ENCODE measurements around the gene NUDC. TPM values are rescaled to one million over a fixed set of nuclear protein-coding genes. Genes with fewer than 3 reads are reported as not detected.
A peak's percentile ranks its signal among the peaks of the same experiment; 100 is the strongest.

NUDC gene
- total RNA-seq, 1 experiment from 2014 or later, result 118 TPM

DNA sequence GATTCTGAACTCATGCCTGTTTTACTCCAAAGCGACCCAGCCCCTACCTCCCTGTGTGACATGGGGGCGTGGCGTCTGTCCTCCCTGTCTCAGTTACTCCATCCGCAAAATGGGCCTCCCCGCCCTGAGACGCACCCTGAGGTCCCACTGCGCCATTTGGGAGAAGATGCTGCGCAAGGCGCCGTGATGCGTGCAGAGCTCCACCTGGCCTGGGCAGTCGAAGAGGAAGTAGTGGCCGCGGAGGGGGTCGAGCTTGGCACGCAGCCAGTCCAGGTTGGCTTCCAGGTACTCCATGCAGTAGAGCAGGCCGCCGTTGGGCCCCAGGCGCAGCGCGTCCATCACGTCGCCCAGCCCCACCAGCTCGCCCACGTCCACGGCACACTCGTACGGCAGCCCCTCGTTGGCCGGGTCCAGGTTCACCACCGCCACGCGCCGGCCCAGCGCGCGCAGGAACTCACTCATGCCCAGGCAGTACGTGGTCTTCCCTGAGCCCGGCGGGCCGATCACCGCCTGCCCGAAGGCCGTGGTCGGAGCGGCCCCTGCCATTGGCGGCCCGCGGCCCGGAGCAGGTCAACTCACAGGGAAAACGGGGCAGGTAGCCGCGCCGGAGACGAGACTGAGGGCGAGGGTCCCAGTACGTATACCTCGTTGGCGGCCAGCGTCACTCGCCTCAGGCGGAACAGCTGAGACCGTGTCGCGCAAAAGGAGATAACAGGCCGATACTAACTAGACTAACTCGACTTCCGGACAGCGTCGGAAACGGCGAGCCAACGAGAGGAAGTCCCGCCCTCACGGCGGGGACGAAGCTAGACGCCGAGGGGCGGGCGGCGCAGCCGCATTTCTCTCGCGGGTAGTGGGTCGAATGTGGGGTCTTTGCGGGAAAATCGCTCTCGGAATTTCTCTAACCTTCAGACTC, 31.7 kb upstream of the NUDC start, which contains the start of gene GPN2 (continued):
- TF ChIP-seq CTCF (IDR thresholded peaks at IDR 0.05) (no peak), E2F1 (CRISPR knock-in tag; IDR thresholded peaks at IDR 0.05) (no peak), RELA (CRISPR knock-in tag; IDR thresholded peaks at IDR 0.05; ENCODE audit: borderline replicate concordance) (peak; percentile 54; the same call in 1 of the 2 replicates), HMGA2 (CRISPR knock-in tag; IDR thresholded peaks at IDR 0.05) (no peak), USF2 (CRISPR knock-in tag; IDR thresholded peaks at IDR 0.05) (0 out of 2 replicates have a peak, but pooled peaks have one; percentile 14), CREB1 (CRISPR knock-in tag; IDR thresholded peaks at IDR 0.05) (no peak), SOX15 (CRISPR knock-in tag; IDR thresholded peaks at IDR 0.05) (no peak), ESRRA (CRISPR knock-in tag; IDR thresholded peaks at IDR 0.05; ENCODE audit: borderline replicate concordance) (no peak; the same call in 1 of the 2 replicates), TCF7 (CRISPR knock-in tag; IDR thresholded peaks at IDR 0.05; ENCODE audit: low read depth) (no peak; the same call in 1 of the 2 replicates), PRDM15 (CRISPR knock-in tag; IDR thresholded peaks at IDR 0.05) (peak; percentile 37), ATF1 (CRISPR knock-in tag; IDR thresholded peaks at IDR 0.05) (peak; percentile 94), PRRX2 (CRISPR knock-in tag; IDR thresholded peaks at IDR 0.05) (no peak), ZNF232 (CRISPR knock-in tag; IDR thresholded peaks at IDR 0.05) (peak; percentile 38; the same call in 1 of the 2 replicates), MYBL2 (CRISPR knock-in tag; IDR thresholded peaks at IDR 0.05) (peak; percentile 84; the same call in 1 of the 2 replicates), ZNF219 (CRISPR knock-in tag; IDR thresholded peaks at IDR 0.05; ENCODE audit: borderline replicate concordance) (peak; percentile 76; the same call in 1 of the 2 replicates), FOXP4 (CRISPR knock-in tag; IDR thresholded peaks at IDR 0.05) (peak; percentile 66; the same call in 1 of the 2 replicates), NR3C1 (CRISPR knock-in tag; conservative IDR thresholded peaks at IDR 0.05; ENCODE audit: low read depth) (no peak), ETV6 (CRISPR knock-in tag; IDR thresholded peaks at IDR 0.05) (peak; percentile 69; the same call in 1 of the 2 replicates), SP1 (CRISPR knock-in tag; conservative IDR thresholded peaks at IDR 0.05) (0 out of 2 replicates have a peak, but pooled peaks have one; percentile 42), CREM (CRISPR knock-in tag; IDR thresholded peaks at IDR 0.05) (peak; percentile 84)
- TF ChIP-seq, protein P1, sequence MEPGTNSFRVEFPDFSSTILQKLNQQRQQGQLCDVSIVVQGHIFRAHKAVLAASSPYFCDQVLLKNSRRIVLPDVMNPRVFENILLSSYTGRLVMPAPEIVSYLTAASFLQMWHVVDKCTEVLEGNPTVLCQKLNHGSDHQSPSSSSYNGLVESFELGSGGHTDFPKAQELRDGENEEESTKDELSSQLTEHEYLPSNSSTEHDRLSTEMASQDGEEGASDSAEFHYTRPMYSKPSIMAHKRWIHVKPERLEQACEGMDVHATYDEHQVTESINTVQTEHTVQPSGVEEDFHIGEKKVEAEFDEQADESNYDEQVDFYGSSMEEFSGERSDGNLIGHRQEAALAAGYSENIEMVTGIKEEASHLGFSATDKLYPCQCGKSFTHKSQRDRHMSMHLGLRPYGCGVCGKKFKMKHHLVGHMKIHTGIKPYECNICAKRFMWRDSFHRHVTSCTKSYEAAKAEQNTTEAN (CRISPR knock-in tag; IDR thresholded peaks at IDR 0.05), result 0 out of 2 replicates have a peak, but pooled peaks have one; percentile 60
- TF ChIP-seq, protein P2, sequence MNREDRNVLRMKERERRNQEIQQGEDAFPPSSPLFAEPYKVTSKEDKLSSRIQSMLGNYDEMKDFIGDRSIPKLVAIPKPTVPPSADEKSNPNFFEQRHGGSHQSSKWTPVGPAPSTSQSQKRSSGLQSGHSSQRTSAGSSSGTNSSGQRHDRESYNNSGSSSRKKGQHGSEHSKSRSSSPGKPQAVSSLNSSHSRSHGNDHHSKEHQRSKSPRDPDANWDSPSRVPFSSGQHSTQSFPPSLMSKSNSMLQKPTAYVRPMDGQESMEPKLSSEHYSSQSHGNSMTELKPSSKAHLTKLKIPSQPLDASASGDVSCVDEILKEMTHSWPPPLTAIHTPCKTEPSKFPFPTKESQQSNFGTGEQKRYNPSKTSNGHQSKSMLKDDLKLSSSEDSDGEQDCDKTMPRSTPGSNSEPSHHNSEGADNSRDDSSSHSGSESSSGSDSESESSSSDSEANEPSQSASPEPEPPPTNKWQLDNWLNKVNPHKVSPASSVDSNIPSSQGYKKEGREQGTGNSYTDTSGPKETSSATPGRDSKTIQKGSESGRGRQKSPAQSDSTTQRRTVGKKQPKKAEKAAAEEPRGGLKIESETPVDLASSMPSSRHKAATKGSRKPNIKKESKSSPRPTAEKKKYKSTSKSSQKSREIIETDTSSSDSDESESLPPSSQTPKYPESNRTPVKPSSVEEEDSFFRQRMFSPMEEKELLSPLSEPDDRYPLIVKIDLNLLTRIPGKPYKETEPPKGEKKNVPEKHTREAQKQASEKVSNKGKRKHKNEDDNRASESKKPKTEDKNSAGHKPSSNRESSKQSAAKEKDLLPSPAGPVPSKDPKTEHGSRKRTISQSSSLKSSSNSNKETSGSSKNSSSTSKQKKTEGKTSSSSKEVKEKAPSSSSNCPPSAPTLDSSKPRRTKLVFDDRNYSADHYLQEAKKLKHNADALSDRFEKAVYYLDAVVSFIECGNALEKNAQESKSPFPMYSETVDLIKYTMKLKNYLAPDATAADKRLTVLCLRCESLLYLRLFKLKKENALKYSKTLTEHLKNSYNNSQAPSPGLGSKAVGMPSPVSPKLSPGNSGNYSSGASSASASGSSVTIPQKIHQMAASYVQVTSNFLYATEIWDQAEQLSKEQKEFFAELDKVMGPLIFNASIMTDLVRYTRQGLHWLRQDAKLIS (CRISPR knock-in tag; IDR thresholded peaks at IDR 0.05; ENCODE audit: borderline replicate concordance), result peak; percentile 81; the same call in 1 of the 2 replicates
